GM23338 (cell line): ENCODE results near the gene AGAP1. TPM values are rescaled to one million over a fixed set of nuclear protein-coding genes. Genes with fewer than 3 reads are reported as not detected.

Experiments used
- ATAC-seq: fragments of 200-7000 bp; cut with Tn5 transposase; 3 replicates; pipeline ENCODE4 v1.9.1; 2020
- DNase-seq: peaks from one replicate; pipeline ENCODE4 v3.0.0-alpha.2; 2015; ENCODE audit warnings: low spot score
- H2AFZ ChIP-seq: fragments of 200-600 bp; sonication (generic); 2 replicates; pipeline ENCODE4 v1.8.0; 2016; ENCODE audit warnings: antibody characterized with exemption, mild to moderate bottlenecking, moderate library complexity
- H3F3A ChIP-seq: fragments of 200-600 bp; sonication (generic); replicated peaks from 2 replicates; pipeline ENCODE4 v1.8.0; 2017; ENCODE audit warnings: antibody characterized with exemption, mixed run types, low read depth
- H3K27ac ChIP-seq: fragments of 200-600 bp; sonication (generic); 2 replicates; pipeline ENCODE4 v1.6.1; 2016; ENCODE audit warnings: low read depth
- H3K27me3 ChIP-seq: fragments of 200-600 bp; sonication (generic); 2 replicates; pipeline ENCODE4 v1.8.0; 2016; ENCODE audit warnings: mild to moderate bottlenecking, mixed run types, moderate library complexity; ENCODE audit not compliant: insufficient read depth
- H3K36me3 ChIP-seq: fragments of 200-600 bp; sonication (generic); 2 replicates; pipeline ENCODE4 v1.8.0; 2016; ENCODE audit warnings: mild to moderate bottlenecking; ENCODE audit not compliant: insufficient read depth
- H3K4me1 ChIP-seq: fragments of 200-600 bp; sonication (generic); 2 replicates; pipeline ENCODE4 v1.8.0; 2016; ENCODE audit warnings: mild to moderate bottlenecking, moderate library complexity; ENCODE audit not compliant: insufficient read depth
- H3K4me2 ChIP-seq: fragments of 200-600 bp; sonication (generic); 2 replicates; pipeline ENCODE4 v1.7.1; 2017; ENCODE audit warnings: mixed run types
- H3K4me3 ChIP-seq: fragments of 200-600 bp; sonication (generic); 2 replicates; pipeline ENCODE4 v1.6.1; 2016; ENCODE audit warnings: mixed run types
- H3K79me2 ChIP-seq: fragments of 200-600 bp; sonication (generic); replicated peaks from 2 replicates; pipeline ENCODE4 v1.8.0; 2017; ENCODE audit warnings: mild to moderate bottlenecking; ENCODE audit not compliant: insufficient read depth
- H3K9me2 ChIP-seq: fragments of 200-600 bp; sonication (generic); 2 replicates; pipeline ENCODE4 v1.8.0; 2017; ENCODE audit not compliant: insufficient read depth
- H4K20me1 ChIP-seq: fragments of 200-600 bp; sonication (generic); replicated peaks from 2 replicates; pipeline ENCODE4 v1.8.0; 2017; ENCODE audit warnings: mild to moderate bottlenecking; ENCODE audit not compliant: insufficient read depth
- H3K27ac Mint-ChIP-seq: 2 replicates; pipeline ENCODE4 v1.8.0; 2020; ENCODE audit warnings: inconsistent platforms, mild to moderate bottlenecking, moderate library complexity, mixed read lengths
- H3K27me3 Mint-ChIP-seq: 3 replicates; pipeline ENCODE4 v1.8.0; 2022; ENCODE audit warnings: low read depth, mild to moderate bottlenecking, moderate library complexity, mixed read lengths, inconsistent platforms; ENCODE audit not compliant: insufficient read depth, poor library complexity
- H3K36me3 Mint-ChIP-seq: 3 replicates; pipeline ENCODE4 v1.8.0; 2021; ENCODE audit warnings: low read depth, mild to moderate bottlenecking, inconsistent platforms, moderate library complexity, mixed read lengths
- H3K4me1 Mint-ChIP-seq: 3 replicates; pipeline ENCODE4 v1.8.0; 2020; ENCODE audit warnings: mild to moderate bottlenecking, inconsistent platforms, mixed read lengths
- H3K4me3 Mint-ChIP-seq: 3 replicates; pipeline ENCODE4 v1.8.0; 2021; ENCODE audit warnings: moderate library complexity, mild to moderate bottlenecking, inconsistent platforms, mixed read lengths
- H3K9me3 Mint-ChIP-seq: 3 replicates; pipeline ENCODE4 v1.8.0; 2020; ENCODE audit warnings: moderate library complexity, mild to moderate bottlenecking, inconsistent platforms, mixed read lengths
- EZH2 ChIP-seq: fragments of 200-600 bp; sonication (generic); IDR thresholded peaks from one replicate; pipeline ENCODE4 v1.8.0; 2017; ENCODE audit warnings: antibody characterized with exemption, mild to moderate bottlenecking, low read depth; ENCODE audit not compliant: unreplicated experiment
- EZH2phosphoT487 ChIP-seq: fragments of 200-600 bp; sonication (generic); IDR thresholded peaks from one replicate; pipeline ENCODE4 v1.8.1; 2018; ENCODE audit warnings: antibody characterized with exemption; ENCODE audit not compliant: unreplicated experiment
- REST ChIP-seq: IDR thresholded peaks from one replicate; pipeline ENCODE4 v1.6.1; 2018; ENCODE audit warnings: antibody characterized with exemption; ENCODE audit not compliant: unreplicated experiment
- ZNF114 ChIP-seq: fragments of 250-450 bp; sonication (Bioruptor Pico); IDR thresholded peaks from 2 replicates; pipeline ENCODE4 v1.5.0; 2020; ENCODE audit warnings: mild to moderate bottlenecking, moderate library complexity
- ZNF462 ChIP-seq: fragments of 250-450 bp; sonication (Bioruptor Pico); IDR thresholded peaks from 2 replicates; pipeline ENCODE4 v1.5.0; 2020; ENCODE audit warnings: mild to moderate bottlenecking, moderate library complexity
- polyA plus RNA-seq: library from polyadenylated mRNA; unstranded; fragments of >200 nt; fragmentation: Nextera tagmentation; extraction: Ambion mirVana; gene quantifications from 2 replicates; pipeline ENCODE4 v1.2.1, GENCODE V29; 2016
- total RNA-seq: library from RNA; depleted of rRNA; stranded (reverse); fragments of >200 nt; shearing (Covaris generic); gene quantifications from 2 replicates; pipeline ENCODE4 v1.2.3, GENCODE V29; 2014
- TF ChIP-seq, protein P1 (sequence below): IDR thresholded peaks from 2 replicates; pipeline ENCODE4 v1.6.1; 2016; ENCODE audit warnings: antibody characterized with exemption
- TF ChIP-seq, protein P2 (sequence below), 2 experiments: fragments of 200-600 bp in 1 of 2; sonication (generic) in 1 of 2; conservative IDR thresholded peaks; 2 replicates each; pipeline versions ENCODE4 v1.5.1 to v1.6.1; 2016 to 2017; ENCODE audit warnings: antibody characterized with exemption in 2 of 2, low read depth in 2 of 2, mild to moderate bottlenecking in 2 of 2, moderate library complexity in 1 of 2

Gene AGAP1
- total and polyA plus RNA-seq, 2 experiments from 2014 or later = 13.3 to 27.9 TPM

DNA sequence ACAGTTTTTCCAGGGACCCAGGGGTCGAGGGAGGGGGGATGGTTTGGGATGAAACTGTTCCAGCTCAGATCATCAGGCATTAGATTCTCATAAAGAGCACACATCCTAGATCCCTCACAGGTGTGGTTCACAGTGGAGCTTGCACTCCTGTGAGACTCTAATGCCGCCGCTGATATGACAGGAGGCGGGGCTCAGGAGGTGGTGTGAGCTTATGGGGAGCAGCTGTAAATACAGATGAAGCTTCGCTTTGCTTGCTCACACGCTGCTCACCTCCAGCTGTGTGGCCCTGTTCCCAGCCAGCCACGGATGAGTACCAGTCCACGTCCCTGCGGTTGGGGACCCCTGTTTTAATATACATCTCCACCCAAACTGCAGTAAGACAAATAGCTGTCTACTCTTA lies 204.2 kb downstream of the AGAP1 start (continued):
- TF ChIP-seq ZNF462 (CRISPR knock-in tag) = no peak
- TF ChIP-seq EZH2 = no peak

GRCh38 chr2:235698491-235698890 lies 204.6 kb downstream of the AGAP1 start:
- H3K27ac Mint-ChIP-seq = no peak overlapping the region
- peaks cover 21% of the 10 kb centered on the region for H4K20me1 ChIP-seq
- no peak for TF ChIP-seq EZH2phosphoT487
- TF ChIP-seq, protein P1, sequence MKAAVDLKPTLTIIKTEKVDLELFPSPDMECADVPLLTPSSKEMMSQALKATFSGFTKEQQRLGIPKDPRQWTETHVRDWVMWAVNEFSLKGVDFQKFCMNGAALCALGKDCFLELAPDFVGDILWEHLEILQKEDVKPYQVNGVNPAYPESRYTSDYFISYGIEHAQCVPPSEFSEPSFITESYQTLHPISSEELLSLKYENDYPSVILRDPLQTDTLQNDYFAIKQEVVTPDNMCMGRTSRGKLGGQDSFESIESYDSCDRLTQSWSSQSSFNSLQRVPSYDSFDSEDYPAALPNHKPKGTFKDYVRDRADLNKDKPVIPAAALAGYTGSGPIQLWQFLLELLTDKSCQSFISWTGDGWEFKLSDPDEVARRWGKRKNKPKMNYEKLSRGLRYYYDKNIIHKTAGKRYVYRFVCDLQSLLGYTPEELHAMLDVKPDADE = no peak
- no peak for TF ChIP-seq ZNF114
- no peak for TF ChIP-seq EZH2
- TF ChIP-seq REST = no peak
- TF ChIP-seq, protein P2, sequence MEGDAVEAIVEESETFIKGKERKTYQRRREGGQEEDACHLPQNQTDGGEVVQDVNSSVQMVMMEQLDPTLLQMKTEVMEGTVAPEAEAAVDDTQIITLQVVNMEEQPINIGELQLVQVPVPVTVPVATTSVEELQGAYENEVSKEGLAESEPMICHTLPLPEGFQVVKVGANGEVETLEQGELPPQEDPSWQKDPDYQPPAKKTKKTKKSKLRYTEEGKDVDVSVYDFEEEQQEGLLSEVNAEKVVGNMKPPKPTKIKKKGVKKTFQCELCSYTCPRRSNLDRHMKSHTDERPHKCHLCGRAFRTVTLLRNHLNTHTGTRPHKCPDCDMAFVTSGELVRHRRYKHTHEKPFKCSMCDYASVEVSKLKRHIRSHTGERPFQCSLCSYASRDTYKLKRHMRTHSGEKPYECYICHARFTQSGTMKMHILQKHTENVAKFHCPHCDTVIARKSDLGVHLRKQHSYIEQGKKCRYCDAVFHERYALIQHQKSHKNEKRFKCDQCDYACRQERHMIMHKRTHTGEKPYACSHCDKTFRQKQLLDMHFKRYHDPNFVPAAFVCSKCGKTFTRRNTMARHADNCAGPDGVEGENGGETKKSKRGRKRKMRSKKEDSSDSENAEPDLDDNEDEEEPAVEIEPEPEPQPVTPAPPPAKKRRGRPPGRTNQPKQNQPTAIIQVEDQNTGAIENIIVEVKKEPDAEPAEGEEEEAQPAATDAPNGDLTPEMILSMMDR (conservative IDR thresholded peaks at IDR 0.05; ENCODE audit: low read depth in 2 of 2) = no peak

More at GRCh38 chr2:235698491-235698890, 204.6 kb downstream of the AGAP1 start:
- Mint-ChIP-seq H3K27me3 (peaks cover 15% of the 10 kb centered on the region), H3K9me3 (peaks cover 23% of the 10 kb centered on the region), H3K36me3 (peaks cover 19% of the 10 kb centered on the region), H3K4me1 (peaks cover 51% of the 10 kb centered on the region), H3K4me3 (no peak overlapping the region)
- Histone ChIP-seq H3K79me2 (peaks cover 94% of the 10 kb centered on the region), H3K4me3 (no peak overlapping the region), H3K9me2 (0 out of 2 replicates have a peak, but pooled peaks cover 3% of the 10 kb centered on the region), H3K4me2 (no peak overlapping the region), H3F3A (no peaks in the 10 kb centered on the region), H3K36me3 (no peaks in the 10 kb centered on the region), H2AFZ (no peak overlapping the region), H3K4me1 (peaks cover 37% of the 10 kb centered on the region), H3K27ac (no peak overlapping the region), H3K27me3 (no peaks in the 10 kb centered on the region)
- DNase-seq (no peak), ATAC-seq (no peak)
